GM21515 (cell line): ENCODE data around the gene KRTAP10-2.

Source experiments
- ATAC-seq: cut with Tn5 transposase; IDR thresholded peaks from one replicate; pipeline ENCODE4 v1.9.1; 2021; ENCODE audit not compliant: unreplicated experiment

The KRTAP10-2 gene

DNA sequence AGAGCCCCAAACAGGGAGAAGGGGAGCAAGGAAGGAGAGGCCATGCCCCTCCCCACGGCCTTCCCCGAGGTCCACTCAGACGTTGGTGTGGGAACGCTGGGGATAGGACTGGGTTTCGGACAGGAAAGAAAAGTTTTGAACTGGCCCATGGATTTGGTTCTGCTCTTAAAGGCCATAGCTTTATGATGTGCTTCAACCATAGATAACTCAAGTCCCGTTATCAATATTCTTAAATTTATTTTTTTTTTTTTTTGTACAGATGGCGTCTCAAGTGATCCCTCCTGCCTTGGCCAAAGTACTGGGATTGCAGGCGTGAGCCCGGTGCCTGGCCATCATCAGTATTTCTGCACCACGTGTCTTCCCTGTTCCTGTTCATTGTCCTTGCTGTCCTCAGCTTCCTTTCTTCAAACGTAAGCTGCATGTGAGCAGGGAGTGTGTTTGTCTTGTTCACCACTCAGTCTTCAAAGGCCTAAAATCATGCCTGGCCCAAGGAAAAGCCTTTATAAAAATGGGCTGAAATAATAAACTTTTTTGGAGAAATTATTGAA lies 10.5 kb downstream of the KRTAP10-2 start:
- no peak for ATAC-seq

DNA sequence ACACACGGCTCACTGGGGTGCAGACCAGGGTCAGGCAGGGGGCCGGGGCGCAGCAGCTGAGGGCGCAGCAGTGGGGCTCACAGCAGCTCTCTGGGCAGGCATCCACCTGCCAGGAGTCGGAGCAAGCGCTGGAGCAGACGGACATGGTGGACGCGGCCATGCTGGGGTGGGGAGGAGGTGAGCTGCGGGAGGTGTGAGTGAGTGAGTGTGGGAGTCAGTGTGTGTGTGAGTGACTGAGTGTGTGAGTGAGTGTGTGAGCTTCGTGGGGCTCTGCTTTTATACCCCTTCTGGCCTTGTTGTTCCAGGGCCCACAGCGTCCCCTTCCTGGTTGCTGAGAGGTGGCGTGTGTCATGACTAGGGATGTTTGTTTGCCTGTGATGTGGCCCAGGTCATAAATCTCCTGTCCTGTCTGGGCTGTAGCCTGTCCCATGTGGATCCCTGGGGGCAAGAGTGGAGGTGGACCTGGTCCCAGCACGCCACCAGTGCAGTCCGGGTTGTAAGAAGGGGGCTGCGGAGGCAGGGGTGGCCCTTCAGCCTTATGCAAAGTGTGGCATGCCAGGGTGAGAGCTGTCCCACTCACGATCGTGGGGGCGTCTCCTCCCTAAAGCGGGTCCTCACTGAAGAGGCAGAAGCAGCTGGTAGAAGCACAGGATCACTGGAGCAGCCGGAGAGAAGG lies 11.2 kb downstream of the KRTAP10-2 start, which contains the start of gene KRTAP10-1:
Gene KRTAP10-1, minus strand, starts transcription at position 205 of the 676 bp plus-strand sequence. Its CDS starts 45 bp downstream, at position 160.
- ATAC-seq: no peak

DNA sequence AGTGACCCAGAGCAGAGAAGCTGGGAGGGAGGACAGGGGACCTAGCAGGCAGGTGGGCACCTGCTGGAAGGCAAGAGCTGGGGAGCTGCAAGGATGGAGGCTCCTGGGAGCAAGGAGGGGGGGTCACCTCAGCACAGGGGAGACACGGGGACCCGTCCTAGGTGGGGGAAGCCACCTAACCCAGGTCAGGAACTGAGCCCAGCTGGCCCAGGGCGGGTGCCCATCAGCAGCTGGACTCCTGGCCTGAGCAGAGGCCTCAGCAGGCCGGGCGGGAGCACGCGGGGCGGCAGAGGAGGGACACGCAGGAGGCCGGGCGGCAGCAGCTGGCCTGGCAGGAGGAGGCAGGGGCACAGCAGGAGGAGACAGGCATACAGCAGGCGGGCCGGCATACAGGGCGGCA lies 12.3 kb downstream of the KRTAP10-2 start:
- ATAC-seq: no peak

DNA sequence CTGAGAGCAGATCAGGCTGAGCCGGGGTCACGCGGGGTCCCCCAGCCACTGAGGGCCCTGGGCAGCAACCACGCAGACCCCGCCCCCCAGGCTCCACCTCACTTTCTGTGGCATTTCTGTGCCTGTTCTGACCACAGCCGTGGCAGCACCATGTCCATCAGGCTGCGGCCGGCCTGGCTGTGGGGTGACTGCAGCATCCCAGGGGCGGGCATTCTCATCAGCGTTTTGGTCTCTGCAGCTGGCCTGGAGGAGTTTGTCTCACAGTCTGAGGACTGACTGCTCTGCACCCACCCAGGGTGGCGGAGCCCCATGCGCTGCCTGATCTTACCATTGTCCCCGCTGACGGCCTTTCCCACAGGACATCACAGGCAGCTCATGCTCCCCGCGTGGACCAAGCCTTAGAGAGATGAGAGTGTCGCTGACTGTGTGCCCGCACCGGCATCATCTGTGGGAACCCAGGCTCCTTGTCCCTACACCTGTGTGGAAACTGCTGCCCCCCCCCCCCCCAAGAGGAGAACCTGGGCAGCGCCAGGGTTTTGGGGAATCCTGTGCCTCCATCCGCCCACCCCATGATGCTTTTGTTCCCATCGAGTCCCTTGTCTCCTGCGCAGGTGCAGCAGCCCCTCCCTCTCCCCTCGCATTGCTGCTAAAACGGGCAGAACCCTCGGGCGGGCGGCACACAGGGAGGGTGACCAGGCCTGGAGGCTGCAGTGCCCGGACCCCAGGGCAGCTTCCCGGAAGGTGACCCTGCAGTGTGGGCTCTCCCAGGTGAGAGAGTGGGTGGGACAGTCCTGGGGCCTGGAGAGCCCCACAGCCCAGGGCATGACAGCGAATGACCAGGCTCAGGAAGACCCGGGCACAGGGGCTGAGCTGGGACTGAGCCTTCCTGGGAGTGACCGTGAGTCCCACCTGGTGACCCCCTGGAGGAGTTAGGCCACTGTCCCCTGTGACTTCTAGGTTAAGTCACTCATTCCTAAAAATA lies 13.1 kb downstream of the KRTAP10-2 start:
- no peak for ATAC-seq

DNA sequence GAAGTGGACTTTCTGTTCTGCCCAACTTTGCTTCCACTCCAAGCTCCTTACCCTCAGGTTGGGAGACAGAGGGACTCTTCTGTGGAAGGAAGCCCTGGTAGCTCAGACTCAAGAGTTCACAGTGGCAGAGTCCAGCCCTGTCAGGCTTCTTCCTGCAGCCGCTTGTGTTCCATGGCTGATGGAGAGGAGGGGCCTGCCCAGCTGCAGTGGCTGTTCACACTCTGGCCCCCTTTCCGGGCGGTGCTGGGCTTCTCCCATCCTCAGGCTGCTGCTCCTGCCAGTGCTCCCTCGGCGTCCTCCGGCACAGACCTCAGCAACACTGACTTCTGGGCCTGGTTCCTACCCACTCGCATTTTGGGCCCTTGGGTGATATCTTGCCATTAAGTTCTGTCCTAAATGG lies 15.3 kb downstream of the KRTAP10-2 start:
- ATAC-seq: no peak

DNA sequence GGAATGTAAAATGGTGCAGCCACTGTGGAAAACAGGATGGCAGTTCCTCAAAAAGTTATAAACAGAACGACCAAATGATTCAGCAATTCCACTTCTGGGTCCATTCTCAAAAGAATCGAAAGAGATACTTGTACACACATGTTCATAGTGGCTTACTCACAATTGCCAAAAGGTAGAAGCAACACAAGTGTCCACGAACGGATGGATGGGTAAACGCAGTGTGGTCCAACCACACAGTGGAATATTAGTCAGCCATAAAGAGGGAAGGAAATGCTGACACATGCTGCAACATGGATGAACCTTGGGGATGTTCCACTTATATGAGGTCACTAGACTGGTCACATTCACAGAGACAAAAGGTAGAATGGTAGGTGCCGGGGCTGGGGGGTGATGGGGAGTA lies 16.6 kb downstream of the KRTAP10-2 start:
- ATAC-seq: no peak

DNA sequence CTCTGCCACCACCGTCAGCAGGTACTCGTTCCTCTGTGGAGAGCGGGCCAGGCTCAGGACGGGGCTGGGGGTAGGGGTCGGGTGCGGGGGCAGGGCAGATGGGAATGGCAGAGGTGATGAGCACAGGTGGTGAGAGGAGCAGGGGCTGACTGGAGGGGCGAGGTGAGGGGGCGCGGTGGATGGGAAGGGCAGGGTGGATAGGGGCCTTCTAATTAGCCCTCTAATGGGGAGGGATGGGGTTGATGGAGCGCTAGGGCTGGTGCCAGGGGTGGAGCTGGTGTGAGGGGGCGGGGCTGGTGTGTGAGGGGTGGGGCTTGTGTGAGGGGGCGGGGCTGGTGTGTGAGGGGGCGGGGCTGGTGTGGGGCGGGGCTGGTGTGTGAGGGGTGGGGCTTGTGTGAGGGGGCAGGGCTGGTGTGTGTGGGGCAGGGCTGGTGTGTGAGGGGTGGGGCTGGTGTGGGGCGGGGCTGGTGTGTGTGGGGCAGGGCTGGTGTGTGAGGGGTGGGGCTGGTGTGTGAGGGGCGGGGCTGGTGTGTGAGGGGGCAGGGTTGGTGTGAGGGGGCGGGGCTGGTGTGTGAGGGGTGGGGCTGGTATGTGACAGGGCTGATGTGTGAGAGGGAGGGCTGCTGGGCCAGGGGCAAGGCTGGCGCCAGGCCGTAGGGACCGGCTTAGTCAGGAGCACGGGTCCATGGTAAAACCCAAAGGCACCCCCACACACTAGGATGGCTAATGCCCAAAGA lies 17.2 kb downstream of the KRTAP10-2 start:
- no peak for ATAC-seq

DNA sequence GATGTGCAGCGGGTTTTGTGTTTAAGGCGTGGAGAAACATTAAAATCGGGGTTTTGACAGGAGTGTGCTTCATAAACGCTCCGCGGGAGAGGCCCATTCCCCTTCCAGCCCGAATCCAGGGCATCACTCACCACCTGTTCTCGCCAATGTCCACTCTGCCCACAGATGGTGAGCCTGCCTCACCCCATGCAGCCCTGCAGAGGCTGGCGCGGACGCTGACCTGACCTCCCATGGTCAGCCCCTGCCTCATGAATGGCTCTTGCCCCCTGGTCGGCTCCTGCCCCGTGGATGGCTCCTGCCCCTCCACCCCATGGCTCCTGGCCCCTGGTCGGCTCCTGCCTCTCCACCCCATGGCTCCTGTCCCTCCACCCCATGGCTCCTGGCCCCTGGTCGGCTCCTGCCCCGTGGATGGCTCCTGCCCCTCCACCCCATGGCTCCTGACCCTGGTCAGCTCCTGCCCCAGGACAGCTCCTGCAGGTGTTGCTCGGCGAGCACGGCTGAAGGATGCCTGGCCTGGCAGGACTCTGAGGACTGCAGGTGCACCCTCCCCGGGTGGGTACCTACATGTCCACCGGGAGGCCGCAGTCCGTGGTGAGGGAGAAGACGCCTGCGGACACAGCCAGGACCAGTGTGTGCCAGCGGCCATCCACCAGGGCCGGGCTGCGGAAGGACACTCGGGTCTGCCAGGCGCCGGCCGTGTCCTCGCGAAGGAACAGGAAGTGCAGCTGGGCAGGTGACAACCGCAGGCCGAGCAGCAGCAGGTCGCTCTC lies 18.0 kb downstream of the KRTAP10-2 start:
- no peak for ATAC-seq

DNA sequence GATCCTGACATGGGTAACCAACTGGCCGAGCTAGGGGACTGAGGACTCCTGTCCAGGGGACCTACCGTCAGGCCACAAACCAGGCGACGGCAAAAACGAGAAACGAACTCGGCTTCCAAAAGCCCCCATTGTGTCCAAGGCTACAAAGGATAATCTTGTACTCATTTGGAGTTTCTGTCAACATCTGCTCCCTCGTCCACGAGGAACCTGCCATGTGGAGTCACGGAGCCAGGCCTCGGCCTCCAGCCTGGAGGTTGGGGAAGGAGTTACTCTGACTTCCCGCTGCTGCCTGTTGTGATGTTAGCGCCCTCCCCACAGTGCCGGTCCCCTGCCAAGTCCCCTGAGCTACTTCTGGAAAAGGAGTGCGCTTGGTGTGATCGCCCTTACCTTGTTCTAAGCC lies 18.6 kb downstream of the KRTAP10-2 start:
- ATAC-seq: no peak

DNA sequence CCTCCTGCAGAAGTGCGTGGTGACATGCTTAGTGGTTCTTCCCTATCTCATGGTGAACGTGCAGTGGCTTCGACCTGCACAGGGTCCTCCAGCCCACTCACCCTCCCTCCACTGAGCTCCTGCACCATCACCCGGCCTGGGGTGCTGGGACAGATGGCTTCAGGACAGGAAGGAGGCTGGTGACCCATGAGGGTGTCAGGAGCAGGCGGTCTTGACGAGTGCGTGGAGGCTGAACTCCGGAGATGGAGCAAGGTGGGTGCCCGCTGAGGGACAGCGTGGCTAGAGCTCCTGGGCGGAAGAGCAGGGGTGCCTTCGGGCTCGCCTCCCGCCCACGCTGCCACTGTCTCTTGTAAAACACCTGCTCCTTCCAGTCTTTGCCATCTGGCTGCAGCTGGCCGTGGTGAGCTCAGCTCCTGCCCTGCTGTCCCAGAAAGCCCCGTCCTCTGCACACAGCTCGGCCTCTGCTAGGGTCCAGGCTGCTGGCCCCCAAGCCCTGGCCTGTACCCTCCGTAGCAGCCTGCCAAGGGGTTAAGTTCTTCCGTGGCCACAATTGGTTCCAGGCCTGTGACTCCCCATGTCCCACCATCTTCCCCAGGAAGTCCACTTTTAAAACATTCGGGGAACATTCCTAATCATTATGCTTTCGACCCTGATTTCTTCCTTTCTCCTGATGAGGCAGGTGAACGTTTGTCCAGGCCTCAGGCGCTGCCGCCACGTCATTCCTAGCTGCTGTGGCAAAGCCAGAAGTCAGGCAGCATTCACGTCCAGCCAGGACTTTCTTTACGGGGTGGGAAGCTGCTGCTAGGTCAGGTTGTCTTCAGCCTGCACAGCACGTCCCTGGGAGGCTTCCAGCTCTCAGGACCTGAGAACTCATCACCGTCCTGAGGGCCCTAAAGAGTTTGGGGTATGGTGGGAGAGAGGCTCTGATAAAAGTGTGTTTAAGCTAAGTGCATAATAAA lies 19.4 kb downstream of the KRTAP10-2 start:
- no peak for ATAC-seq

DNA sequence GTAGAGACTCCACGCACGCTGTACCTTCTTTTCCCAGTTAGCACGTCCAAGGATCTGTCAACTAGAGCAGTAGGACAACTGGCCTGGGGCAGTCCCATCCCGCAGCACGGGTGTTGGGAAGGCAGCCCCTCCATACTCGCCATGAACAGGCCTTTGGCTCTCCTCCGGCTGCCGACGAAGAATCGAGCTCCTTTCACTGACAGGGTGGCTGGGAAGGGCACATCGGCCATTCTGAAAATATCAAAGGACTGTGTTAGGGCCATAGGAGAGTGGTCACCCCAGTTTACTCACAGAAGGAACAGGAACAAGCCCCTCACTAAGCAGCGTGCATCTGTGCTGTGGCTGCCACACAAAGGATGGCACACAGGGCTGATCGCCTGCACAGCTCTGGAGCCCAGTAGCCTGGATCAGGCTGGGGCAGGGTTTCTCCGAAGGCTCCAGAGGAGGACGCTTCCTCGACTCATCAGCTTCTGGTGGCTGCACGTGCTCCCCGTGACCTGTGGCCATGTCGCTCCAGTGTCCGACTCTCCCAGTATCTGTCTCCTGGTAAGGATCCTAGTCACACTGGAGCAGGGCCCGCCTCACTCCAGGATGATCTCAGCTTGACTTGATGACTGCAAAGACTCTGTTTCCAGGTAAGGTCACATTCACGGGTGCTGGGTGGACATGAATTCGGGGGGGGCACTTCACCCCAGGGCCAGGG lies 20.3 kb downstream of the KRTAP10-2 start:
- no peak for ATAC-seq

DNA sequence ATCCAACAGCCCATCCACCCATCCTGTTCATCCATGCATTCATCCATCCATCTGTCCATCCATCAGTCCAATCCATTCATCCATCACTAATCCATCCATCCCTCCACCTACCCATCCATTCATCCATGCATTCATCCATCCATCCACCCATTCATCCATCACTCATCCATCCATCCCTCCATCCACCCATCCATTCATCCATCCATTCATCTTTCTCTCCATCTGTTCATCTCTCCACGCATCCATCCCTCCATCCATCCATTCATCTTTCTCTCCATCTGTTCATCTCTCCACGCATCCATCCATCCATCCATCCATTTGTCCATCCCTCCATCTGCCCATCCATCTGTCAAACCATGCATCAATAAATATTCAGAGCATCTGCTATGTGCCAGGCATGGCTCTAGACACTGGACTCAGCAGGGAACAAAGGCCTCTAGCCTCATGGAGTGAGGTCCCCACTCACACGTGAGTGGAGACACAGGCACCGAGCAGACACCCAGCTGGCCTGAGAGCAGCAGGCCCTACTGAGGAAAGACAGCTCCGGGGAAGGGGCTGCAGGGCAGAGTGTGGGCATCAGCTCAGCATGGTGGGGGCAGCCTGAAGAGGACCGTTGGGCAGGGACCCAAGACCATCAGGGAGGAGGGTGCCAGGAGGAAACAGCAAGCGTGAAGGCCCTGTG lies 20.9 kb downstream of the KRTAP10-2 start:
- ATAC-seq: no peak

DNA sequence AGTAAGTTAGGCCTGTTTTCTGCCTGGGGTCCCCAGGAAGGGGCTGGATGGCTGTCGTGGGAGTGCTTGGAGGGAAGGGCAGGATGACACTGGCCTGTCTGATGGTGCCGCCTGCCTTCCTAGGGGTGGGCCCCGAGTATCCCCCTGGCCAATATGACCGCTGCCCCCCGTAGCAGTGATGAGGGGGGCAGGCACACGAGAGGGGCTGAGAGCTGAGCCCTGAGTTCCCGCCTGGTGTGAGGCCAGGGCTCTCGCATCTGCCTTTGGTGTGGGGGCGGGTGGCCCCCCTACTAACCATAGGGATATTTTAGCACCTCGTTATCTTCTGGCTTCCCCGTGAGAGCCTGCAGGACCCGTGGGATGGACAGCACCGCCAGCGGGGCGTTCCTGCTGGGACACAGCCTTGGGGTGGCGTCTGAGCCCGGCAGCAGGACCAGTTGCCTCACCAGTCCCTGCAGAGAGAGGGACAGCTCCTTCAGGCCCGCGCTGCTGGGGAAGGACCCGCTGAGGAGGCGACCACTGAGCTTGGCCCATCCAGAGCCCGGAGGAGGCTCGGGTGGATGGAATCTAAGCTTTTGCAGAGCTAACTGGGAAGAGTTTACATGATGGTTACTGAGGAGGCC lies 21.7 kb downstream of the KRTAP10-2 start:
- ATAC-seq: no peak

DNA sequence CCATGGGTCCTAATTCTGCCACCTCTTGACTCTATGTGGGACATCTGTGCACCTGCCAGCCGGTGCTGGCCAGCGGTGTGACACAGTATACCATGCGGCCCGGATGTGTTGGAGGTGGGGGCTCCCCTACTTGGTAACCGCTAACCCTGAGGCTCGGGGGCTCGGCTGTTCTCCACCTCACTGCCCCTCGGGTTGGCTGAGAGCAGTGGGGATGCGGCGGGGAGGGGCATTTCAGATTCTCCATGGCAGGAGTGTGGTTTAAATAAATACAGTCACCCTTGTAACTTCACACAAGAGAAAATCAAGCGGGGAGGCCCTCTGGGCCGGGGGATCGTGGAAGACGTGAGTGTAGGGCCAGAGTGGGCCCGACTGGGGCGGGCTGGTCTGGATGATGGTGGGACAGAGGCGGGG lies 22.3 kb downstream of the KRTAP10-2 start:
- ATAC-seq: no peak

DNA sequence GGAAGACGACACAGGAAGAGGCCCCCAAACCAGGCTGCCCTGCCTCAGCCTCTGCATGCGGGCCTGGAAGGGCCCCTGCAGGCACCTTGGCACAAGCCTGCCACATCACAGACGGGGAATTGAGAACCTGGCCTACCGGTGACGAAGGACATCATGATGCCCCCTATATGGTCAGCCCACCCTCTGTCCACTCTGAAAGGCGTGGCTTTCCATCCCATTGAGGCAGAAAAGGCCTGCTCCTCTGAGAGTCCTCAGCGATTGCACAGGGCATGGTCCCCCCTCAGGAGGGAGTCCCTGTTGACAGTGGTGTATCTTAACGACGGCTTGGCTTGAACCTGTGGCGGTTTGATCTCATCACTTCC lies 22.7 kb downstream of the KRTAP10-2 start:
- no peak for ATAC-seq

DNA sequence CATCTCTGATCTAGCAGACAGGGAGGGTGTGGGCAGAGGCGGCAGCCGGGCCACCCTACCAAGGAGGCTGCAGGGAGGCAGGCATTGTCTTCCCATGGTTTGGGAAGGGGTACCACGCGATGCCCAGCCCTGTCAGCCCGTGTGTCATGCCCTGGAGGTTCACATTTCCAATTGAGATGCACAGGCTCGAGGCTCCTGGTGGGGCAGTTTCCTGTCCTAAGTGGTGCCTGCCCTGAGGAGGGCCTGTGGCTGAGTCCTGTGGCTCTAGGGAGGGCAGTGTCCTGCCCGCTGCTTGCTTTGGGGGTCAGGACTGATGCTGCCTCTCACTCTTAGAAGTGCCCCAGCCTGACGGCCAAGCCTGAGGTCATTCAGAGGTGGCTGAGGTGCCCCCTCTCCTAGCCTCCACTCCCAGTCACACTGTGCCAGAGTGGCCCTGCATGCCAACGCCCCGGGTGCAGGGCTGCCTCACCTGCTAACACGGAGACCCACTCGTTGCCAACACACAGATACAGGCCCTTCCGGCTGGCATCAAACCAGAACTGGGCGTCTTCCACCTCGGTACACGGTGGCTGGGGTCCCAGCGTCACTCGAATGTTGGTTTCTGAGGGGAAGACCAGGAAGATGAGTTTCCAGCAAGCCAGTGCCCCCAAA lies 23.2 kb downstream of the KRTAP10-2 start:
- ATAC-seq: no peak
